GM23338 (cell line): ENCODE measurements around the gene TXLNB. TPM values are rescaled to one million over a fixed set of nuclear protein-coding genes. Genes with fewer than 3 reads are reported as not detected.

ENCODE experiments used
- ATAC-seq: fragments of 200-7000 bp; cut with Tn5 transposase; 3 replicates; pipeline ENCODE4 v1.9.1; 2020
- DNase-seq: peaks from one replicate; pipeline ENCODE4 v3.0.0-alpha.2; 2015; ENCODE audit warnings: low spot score
- H2AFZ ChIP-seq: fragments of 200-600 bp; sonication (generic); 2 replicates; pipeline ENCODE4 v1.8.0; 2016; ENCODE audit warnings: antibody characterized with exemption, mild to moderate bottlenecking, moderate library complexity
- H3F3A ChIP-seq: fragments of 200-600 bp; sonication (generic); replicated peaks from 2 replicates; pipeline ENCODE4 v1.8.0; 2017; ENCODE audit warnings: antibody characterized with exemption, mixed run types, low read depth
- H3K27ac ChIP-seq: fragments of 200-600 bp; sonication (generic); 2 replicates; pipeline ENCODE4 v1.6.1; 2016; ENCODE audit warnings: low read depth
- H3K27me3 ChIP-seq: fragments of 200-600 bp; sonication (generic); 2 replicates; pipeline ENCODE4 v1.8.0; 2016; ENCODE audit warnings: mild to moderate bottlenecking, mixed run types, moderate library complexity; ENCODE audit not compliant: insufficient read depth
- H3K36me3 ChIP-seq: fragments of 200-600 bp; sonication (generic); 2 replicates; pipeline ENCODE4 v1.8.0; 2016; ENCODE audit warnings: mild to moderate bottlenecking; ENCODE audit not compliant: insufficient read depth
- H3K4me1 ChIP-seq: fragments of 200-600 bp; sonication (generic); 2 replicates; pipeline ENCODE4 v1.8.0; 2016; ENCODE audit warnings: mild to moderate bottlenecking, moderate library complexity; ENCODE audit not compliant: insufficient read depth
- H3K4me2 ChIP-seq: fragments of 200-600 bp; sonication (generic); 2 replicates; pipeline ENCODE4 v1.7.1; 2017; ENCODE audit warnings: mixed run types
- H3K4me3 ChIP-seq: fragments of 200-600 bp; sonication (generic); 2 replicates; pipeline ENCODE4 v1.6.1; 2016; ENCODE audit warnings: mixed run types
- H3K79me2 ChIP-seq: fragments of 200-600 bp; sonication (generic); replicated peaks from 2 replicates; pipeline ENCODE4 v1.8.0; 2017; ENCODE audit warnings: mild to moderate bottlenecking; ENCODE audit not compliant: insufficient read depth
- H3K9me2 ChIP-seq: fragments of 200-600 bp; sonication (generic); 2 replicates; pipeline ENCODE4 v1.8.0; 2017; ENCODE audit not compliant: insufficient read depth
- H4K20me1 ChIP-seq: fragments of 200-600 bp; sonication (generic); replicated peaks from 2 replicates; pipeline ENCODE4 v1.8.0; 2017; ENCODE audit warnings: mild to moderate bottlenecking; ENCODE audit not compliant: insufficient read depth
- H3K27ac Mint-ChIP-seq: 2 replicates; pipeline ENCODE4 v1.8.0; 2020; ENCODE audit warnings: inconsistent platforms, mild to moderate bottlenecking, moderate library complexity, mixed read lengths
- H3K27me3 Mint-ChIP-seq: 3 replicates; pipeline ENCODE4 v1.8.0; 2022; ENCODE audit warnings: low read depth, mild to moderate bottlenecking, moderate library complexity, mixed read lengths, inconsistent platforms; ENCODE audit not compliant: insufficient read depth, poor library complexity
- H3K36me3 Mint-ChIP-seq: 3 replicates; pipeline ENCODE4 v1.8.0; 2021; ENCODE audit warnings: low read depth, mild to moderate bottlenecking, inconsistent platforms, moderate library complexity, mixed read lengths
- H3K4me1 Mint-ChIP-seq: 3 replicates; pipeline ENCODE4 v1.8.0; 2020; ENCODE audit warnings: mild to moderate bottlenecking, inconsistent platforms, mixed read lengths
- H3K4me3 Mint-ChIP-seq: 3 replicates; pipeline ENCODE4 v1.8.0; 2021; ENCODE audit warnings: moderate library complexity, mild to moderate bottlenecking, inconsistent platforms, mixed read lengths
- H3K9me3 Mint-ChIP-seq: 3 replicates; pipeline ENCODE4 v1.8.0; 2020; ENCODE audit warnings: moderate library complexity, mild to moderate bottlenecking, inconsistent platforms, mixed read lengths
- CTCF ChIP-seq, 2 experiments: fragments of 200-600 bp in 1 of 2; sonication (generic) in 1 of 2; conservative IDR thresholded peaks; 2 replicates each; pipeline versions ENCODE4 v1.5.1 to v1.6.1; 2016 to 2017; ENCODE audit warnings: antibody characterized with exemption in 2 of 2, low read depth in 2 of 2, mild to moderate bottlenecking in 2 of 2, moderate library complexity in 1 of 2
- EZH2phosphoT487 ChIP-seq: fragments of 200-600 bp; sonication (generic); IDR thresholded peaks from one replicate; pipeline ENCODE4 v1.8.1; 2018; ENCODE audit warnings: antibody characterized with exemption; ENCODE audit not compliant: unreplicated experiment
- POLR2AphosphoS5 ChIP-seq: IDR thresholded peaks from 2 replicates; pipeline ENCODE4 v1.6.1; 2016; ENCODE audit warnings: antibody characterized with exemption, low read depth
- REST ChIP-seq: IDR thresholded peaks from one replicate; pipeline ENCODE4 v1.6.1; 2018; ENCODE audit warnings: antibody characterized with exemption; ENCODE audit not compliant: unreplicated experiment
- STAT1 ChIP-seq: IDR thresholded peaks from one replicate; pipeline ENCODE4 v1.6.1; 2016; ENCODE audit warnings: antibody characterized with exemption; ENCODE audit not compliant: unreplicated experiment
- polyA plus RNA-seq: library from polyadenylated mRNA; unstranded; fragments of >200 nt; fragmentation: Nextera tagmentation; extraction: Ambion mirVana; gene quantifications from 2 replicates; pipeline ENCODE4 v1.2.1, GENCODE V29; 2016
- total RNA-seq: library from RNA; depleted of rRNA; stranded (reverse); fragments of >200 nt; shearing (Covaris generic); gene quantifications from 2 replicates; pipeline ENCODE4 v1.2.3, GENCODE V29; 2014

TXLNB gene
- total and polyA plus RNA-seq, 2 experiments from 2014 or later = 0.11 to 0.28 TPM

- Histone ChIP-seq H4K20me1 (no peaks in the 10 kb centered on the region), H3K9me2 (no peaks in the 10 kb centered on the region), H2AFZ (no peak overlapping the region), H3K79me2 (no peaks in the 10 kb centered on the region), H3K4me2 (no peak overlapping the region), H3K27ac (no peak overlapping the region), H3K36me3 (no peaks in the 10 kb centered on the region), H3K4me1 (no peaks in the 10 kb centered on the region), H3F3A (no peaks in the 10 kb centered on the region), H3K4me3 (no peak overlapping the region), H3K27me3 (no peaks in the 10 kb centered on the region)
- DNase-seq (no peak), ATAC-seq (no peak)
- Mint-ChIP-seq H3K9me3 (no peaks in the 10 kb centered on the region), H3K36me3 (no peaks in the 10 kb centered on the region), H3K27me3 (peaks cover 4% of the 10 kb centered on the region), H3K27ac (no peak overlapping the region), H3K4me1 (no peaks in the 10 kb centered on the region; the same call in 2 of the 3 replicates), H3K4me3 (no peak overlapping the region)
- no peak for TF ChIP-seq STAT1
These were observed 38.1 kb downstream of the TXLNB start for GRCh38 chr6:139253656-139254055.

- Histone ChIP-seq H3K4me1 (no peaks in the 10 kb centered on the region), H3K27ac (no peak overlapping the region), H3K9me2 (no peaks in the 10 kb centered on the region), H3K79me2 (no peaks in the 10 kb centered on the region), H3K4me3 (no peak overlapping the region), H3K36me3 (no peaks in the 10 kb centered on the region), H3K27me3 (no peaks in the 10 kb centered on the region), H3K4me2 (no peak overlapping the region), H2AFZ (no peak overlapping the region), H4K20me1 (no peaks in the 10 kb centered on the region), H3F3A (no peaks in the 10 kb centered on the region)
- Mint-ChIP-seq H3K4me3 (no peak overlapping the region), H3K4me1 (no peaks in the 10 kb centered on the region; the same call in 2 of the 3 replicates), H3K9me3 (no peaks in the 10 kb centered on the region), H3K27ac (no peak overlapping the region), H3K27me3 (peaks cover 4% of the 10 kb centered on the region), H3K36me3 (no peaks in the 10 kb centered on the region)
- DNase-seq (no peak), ATAC-seq (no peak)
- TF ChIP-seq CTCF (conservative IDR thresholded peaks at IDR 0.05; ENCODE audit: low read depth in 2 of 2) = peak in 1 of 2 experiments; percentile 28; a peak in 2 of 4 replicates
- TF ChIP-seq EZH2phosphoT487 = no peak
- TF ChIP-seq POLR2AphosphoS5 = no peak
- TF ChIP-seq REST = no peak
These were observed 40.0 kb downstream of the TXLNB start for GRCh38 chr6:139251691-139252390.
